ENCODE data around the gene KIAA0319L. TPM values are rescaled to one million over a fixed set of nuclear protein-coding genes. Genes with fewer than 3 reads are reported as not detected.

The KIAA0319L gene
- total RNA-seq, 2 donors from 2014 or later: 62.4 to 62.6 TPM

DNA sequence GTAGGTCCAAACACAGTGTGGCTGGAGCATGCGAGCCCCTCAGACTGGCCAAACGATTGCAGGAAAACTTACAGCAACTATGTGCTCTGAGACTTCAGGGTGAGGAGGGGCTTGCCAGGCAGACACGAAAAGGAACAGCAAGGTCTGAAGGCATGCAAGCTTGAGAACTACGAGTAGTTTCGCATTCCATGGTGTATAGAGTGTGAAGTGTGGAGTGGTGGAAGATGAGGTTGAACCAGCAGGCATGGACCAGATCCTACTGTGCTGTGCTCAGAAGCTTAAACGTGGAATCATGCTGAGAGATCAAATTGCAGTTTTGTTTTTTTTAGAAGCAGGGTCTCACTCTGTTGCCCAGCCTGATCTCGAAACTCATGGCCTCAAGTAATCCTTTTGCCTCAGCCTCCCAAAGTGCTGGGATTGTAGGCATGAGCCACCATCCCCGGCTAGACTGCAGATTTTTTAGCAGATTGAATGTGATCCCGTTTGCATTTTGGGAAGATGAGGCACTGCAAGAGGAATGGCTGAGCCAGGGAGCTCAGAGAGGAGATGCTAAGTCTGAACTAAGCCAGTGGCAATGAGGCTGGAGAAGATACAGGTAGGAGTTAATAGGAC, 10.8 kb upstream of the KIAA0319L start:
- DNase-seq (ENCODE audit: low spot score) (no peak), ATAC-seq (ENCODE audit: insufficient number of reproducible peaks, low FRiP score, low read depth) (no peak)
- TF ChIP-seq, protein P1, sequence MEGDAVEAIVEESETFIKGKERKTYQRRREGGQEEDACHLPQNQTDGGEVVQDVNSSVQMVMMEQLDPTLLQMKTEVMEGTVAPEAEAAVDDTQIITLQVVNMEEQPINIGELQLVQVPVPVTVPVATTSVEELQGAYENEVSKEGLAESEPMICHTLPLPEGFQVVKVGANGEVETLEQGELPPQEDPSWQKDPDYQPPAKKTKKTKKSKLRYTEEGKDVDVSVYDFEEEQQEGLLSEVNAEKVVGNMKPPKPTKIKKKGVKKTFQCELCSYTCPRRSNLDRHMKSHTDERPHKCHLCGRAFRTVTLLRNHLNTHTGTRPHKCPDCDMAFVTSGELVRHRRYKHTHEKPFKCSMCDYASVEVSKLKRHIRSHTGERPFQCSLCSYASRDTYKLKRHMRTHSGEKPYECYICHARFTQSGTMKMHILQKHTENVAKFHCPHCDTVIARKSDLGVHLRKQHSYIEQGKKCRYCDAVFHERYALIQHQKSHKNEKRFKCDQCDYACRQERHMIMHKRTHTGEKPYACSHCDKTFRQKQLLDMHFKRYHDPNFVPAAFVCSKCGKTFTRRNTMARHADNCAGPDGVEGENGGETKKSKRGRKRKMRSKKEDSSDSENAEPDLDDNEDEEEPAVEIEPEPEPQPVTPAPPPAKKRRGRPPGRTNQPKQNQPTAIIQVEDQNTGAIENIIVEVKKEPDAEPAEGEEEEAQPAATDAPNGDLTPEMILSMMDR (IDR thresholded peaks at IDR 0.05): no peak
- H3K27me3 ChIP-seq (replicated peaks; ENCODE audit: insufficient read depth): no peaks in the 10 kb centered on the region
- H3K27ac ChIP-seq: no peak overlapping the region
- H3K36me3 ChIP-seq: peaks cover 3% of the 10 kb centered on the region
- H3K4me3 ChIP-seq: no peak overlapping the region
- peaks cover 3 to 8% of the 10 kb centered on the region in 2 donors for H3K4me1 ChIP-seq (ENCODE audit: control insufficient read depth in 1 of 2, low read depth in 2 of 2)
- no peaks in the 10 kb centered on the region for H3K9me3 ChIP-seq

DNA sequence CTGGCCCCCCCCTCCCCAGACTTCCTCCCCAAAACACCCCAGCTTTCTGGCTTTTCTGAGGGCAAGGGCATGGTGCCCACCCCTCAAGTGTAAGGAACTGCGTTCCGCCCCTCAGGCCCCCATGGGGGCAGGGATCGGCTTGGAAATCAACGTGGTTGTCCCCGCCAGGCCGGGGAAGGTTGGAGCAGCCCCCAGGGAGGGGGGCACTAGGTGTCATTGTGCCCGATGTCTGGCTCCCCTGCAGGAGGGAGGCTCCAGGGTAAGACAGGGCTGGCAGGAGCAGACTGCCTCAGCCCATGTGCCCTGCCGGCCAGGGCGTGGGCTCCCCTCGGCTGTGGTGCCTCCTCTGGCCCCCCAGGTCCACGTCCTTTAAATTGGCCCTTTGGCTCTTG, 8.5 kb upstream of the KIAA0319L start:
- H3K27ac ChIP-seq: no peak overlapping the region
- peaks cover 4 to 11% of the 10 kb centered on the region in 2 donors for H3K4me1 ChIP-seq (ENCODE audit: control insufficient read depth in 1 of 2, low read depth in 2 of 2)
- peaks cover 3% of the 10 kb centered on the region for H3K36me3 ChIP-seq
- DNase-seq (ENCODE audit: low spot score): no peak
- H3K9me3 ChIP-seq: no peaks in the 10 kb centered on the region
- TF ChIP-seq, protein P1 (IDR thresholded peaks at IDR 0.05): no peak
- no peaks in the 10 kb centered on the region for H3K27me3 ChIP-seq (replicated peaks; ENCODE audit: insufficient read depth)
- ATAC-seq (ENCODE audit: insufficient number of reproducible peaks, low FRiP score, low read depth): no peak
- H3K4me3 ChIP-seq: no peak overlapping the region

DNA sequence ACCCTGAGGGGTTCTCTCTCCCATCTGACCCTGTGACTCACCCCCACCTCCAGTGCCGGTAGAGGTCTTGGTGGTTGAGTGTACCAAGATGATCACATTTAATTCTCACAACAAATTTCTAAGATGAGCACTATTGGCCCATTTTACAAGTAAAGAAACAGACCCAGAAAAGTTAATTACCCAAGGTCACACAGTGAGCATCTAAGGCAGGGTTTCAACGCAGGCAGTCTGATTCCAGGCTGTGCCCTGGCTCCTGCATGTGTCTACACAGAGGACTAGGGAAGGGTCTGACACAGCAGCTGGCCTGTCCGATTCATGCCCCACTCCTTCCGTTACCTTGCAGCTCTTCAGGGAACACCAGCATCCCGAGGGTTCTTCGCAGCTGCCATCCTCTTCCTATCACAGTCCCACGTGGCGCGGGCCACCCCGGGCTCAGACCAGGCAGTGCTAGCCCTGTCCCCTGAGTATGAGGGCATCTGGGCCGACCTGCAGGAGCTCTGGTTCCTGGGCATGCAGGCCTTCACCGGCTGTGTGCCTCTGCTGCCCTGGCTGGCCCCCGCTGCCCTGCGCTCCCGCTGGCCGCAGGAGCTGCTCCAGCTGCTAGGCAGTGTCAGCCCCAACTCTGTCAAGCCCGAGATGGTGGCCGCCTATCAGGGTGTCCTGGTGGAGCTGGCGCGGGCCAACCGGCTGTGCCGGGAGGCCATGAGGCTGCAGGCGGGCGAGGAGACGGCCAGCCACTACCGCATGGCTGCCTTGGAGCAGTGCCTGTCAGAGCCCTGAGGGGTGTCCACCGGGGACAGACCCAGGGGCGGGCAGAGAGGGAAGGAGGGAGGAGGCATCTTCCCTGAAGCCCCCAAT, 7.9 kb upstream of the KIAA0319L start:
- no peak for DNase-seq (ENCODE audit: low spot score)
- H3K36me3 ChIP-seq: peaks cover 3% of the 10 kb centered on the region

DNA sequence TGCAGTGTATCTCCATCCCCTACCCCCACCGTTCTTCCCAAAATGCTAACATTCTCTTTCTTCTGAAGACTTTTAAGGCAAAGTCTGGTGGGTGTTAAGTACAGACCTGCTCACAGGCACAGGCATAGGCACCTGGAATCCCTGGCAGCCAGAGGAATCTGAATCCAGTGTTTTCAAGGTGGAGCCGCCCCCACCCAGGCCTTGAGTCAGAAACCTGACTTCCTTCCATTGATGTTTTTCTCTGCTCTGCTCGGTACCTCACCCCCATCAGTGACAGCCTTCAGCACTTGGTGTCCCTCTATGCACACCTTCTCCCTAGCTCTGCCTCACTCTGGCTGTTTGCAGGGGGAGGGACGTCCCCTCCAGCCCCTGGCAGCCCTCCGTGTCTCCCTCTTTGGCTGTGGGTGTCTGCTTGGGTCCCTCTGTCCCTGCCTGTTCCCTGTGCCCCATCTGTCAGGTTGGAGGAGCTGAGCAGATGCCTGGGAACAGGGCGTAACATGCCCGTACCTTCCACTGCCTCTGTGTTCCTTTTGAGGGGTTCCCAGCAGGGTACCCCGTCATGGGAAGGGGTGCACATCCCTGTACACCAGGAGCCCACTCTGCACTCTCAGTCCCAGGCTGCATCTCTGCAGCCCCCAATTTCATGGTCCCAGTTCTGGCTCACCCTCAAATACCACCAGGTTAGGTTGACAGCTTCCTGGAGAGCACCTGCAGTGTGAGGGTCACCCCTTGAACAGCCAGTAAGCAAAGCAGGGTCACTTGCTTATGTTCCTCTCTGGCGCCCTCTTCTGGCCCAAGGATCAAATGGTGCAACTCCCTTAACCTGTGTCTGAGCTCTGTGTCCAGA, 7.1 kb upstream of the KIAA0319L start:
- H3K27me3 ChIP-seq (replicated peaks; ENCODE audit: insufficient read depth): no peaks in the 10 kb centered on the region
- no peaks in the 10 kb centered on the region for H3K9me3 ChIP-seq
- TF ChIP-seq, protein P1 (IDR thresholded peaks at IDR 0.05): peak; percentile 78
- DNase-seq (ENCODE audit: low spot score): peak; percentile 43
- H3K4me1 ChIP-seq (ENCODE audit: control insufficient read depth in 1 of 2, low read depth in 2 of 2): peaks cover 6 to 18% of the 10 kb centered on the region in 2 donors
- no peak for ATAC-seq (ENCODE audit: insufficient number of reproducible peaks, low FRiP score, low read depth)
- H3K4me3 ChIP-seq: no peak overlapping the region
- no peak overlapping the region for H3K27ac ChIP-seq
- peaks cover 3% of the 10 kb centered on the region for H3K36me3 ChIP-seq

More for the DNA sequence above, 7.9 kb upstream of the KIAA0319L start:
- Histone ChIP-seq H3K4me3 (no peak overlapping the region), H3K27ac (no peak overlapping the region), H3K4me1 (ENCODE audit: control insufficient read depth in 1 of 2, low read depth in 2 of 2) (peaks cover 6 to 18% of the 10 kb centered on the region in 2 donors), H3K27me3 (replicated peaks; ENCODE audit: insufficient read depth) (no peaks in the 10 kb centered on the region), H3K9me3 (no peaks in the 10 kb centered on the region)
- ATAC-seq (ENCODE audit: insufficient number of reproducible peaks, low FRiP score, low read depth): no peak
- TF ChIP-seq, protein P1 (IDR thresholded peaks at IDR 0.05): no peak

DNA sequence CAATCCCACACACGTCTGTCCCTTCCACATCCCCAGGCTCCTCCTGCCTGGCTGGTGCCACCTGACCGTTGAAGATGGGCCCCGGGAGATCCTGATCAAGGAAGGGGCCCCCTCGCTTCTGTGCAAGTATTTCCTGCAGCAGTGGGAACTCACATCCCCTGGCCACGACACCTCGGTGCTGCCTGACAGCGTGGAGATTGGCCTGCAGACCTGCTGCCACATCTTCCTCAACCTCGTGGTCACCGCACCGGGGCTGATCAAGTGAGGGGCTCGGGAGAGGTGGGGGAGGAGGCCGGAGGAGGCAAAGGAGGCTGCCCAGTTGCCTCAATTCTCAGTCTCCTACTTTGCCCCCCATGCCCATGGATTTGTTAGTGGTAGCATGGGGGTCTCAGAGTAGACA, 6.0 kb upstream of the KIAA0319L start:
- TF ChIP-seq, protein P1 (IDR thresholded peaks at IDR 0.05): no peak
- Histone ChIP-seq H3K9me3 (no peaks in the 10 kb centered on the region), H3K4me1 (ENCODE audit: control insufficient read depth in 1 of 2, low read depth in 2 of 2) (peaks cover 6 to 25% of the 10 kb centered on the region in 2 donors), H3K4me3 (no peak overlapping the region), H3K27ac (no peak overlapping the region), H3K36me3 (peaks cover 3% of the 10 kb centered on the region), H3K27me3 (replicated peaks; ENCODE audit: insufficient read depth) (no peaks in the 10 kb centered on the region)
- no peak for DNase-seq (ENCODE audit: low spot score)
- no peak for ATAC-seq (ENCODE audit: insufficient number of reproducible peaks, low FRiP score, low read depth)

Measured in thoracic aorta (tissue), 2 donors.